ENCODE results near the gene LLGL1.

- TF ChIP-seq, protein P1, sequence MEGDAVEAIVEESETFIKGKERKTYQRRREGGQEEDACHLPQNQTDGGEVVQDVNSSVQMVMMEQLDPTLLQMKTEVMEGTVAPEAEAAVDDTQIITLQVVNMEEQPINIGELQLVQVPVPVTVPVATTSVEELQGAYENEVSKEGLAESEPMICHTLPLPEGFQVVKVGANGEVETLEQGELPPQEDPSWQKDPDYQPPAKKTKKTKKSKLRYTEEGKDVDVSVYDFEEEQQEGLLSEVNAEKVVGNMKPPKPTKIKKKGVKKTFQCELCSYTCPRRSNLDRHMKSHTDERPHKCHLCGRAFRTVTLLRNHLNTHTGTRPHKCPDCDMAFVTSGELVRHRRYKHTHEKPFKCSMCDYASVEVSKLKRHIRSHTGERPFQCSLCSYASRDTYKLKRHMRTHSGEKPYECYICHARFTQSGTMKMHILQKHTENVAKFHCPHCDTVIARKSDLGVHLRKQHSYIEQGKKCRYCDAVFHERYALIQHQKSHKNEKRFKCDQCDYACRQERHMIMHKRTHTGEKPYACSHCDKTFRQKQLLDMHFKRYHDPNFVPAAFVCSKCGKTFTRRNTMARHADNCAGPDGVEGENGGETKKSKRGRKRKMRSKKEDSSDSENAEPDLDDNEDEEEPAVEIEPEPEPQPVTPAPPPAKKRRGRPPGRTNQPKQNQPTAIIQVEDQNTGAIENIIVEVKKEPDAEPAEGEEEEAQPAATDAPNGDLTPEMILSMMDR (IDR thresholded peaks at IDR 0.05): no peak
- no peak for TF ChIP-seq POLR2A (IDR thresholded peaks at IDR 0.05)
Measured at GRCh38 chr17:18194804-18195203, 30.6 kb upstream of the LLGL1 start.

Data from esophagus squamous epithelium (tissue), 4 donors.